Sigmoid colon (tissue), 4 donors: Measurements from ENCODE around the gene PIGN.

ENCODE experiments used
- EP300 ChIP-seq, 4 donors: sonication (generic); formaldehyde crosslinking; IDR thresholded peaks; one replicate each; pipeline ENCODE4 v1.6.1; 2017; ENCODE audit warnings: antibody characterized with exemption in 4 of 4
- POLR2A ChIP-seq, 2 donors: fragments of 450-650 bp; IDR thresholded peaks; one replicate each; pipeline ENCODE4 v1.6.1; 2016; ENCODE audit warnings: antibody characterized with exemption in 2 of 2, mild to moderate bottlenecking in 2 of 2, moderate library complexity in 2 of 2
- POLR2AphosphoS5 ChIP-seq, 4 donors: sonication (generic); formaldehyde crosslinking; IDR thresholded peaks; one replicate each; pipeline ENCODE4 v1.6.1; 2017; ENCODE audit warnings: antibody characterized with exemption in 4 of 4
- TF ChIP-seq, protein P1 (sequence below), 4 experiments: fragments of 450-650 bp in 3 of 4; fragments of 200-600 bp in 1 of 4; IDR thresholded peaks; one replicate each; pipeline ENCODE4 v1.5.1; 2016 to 2019; ENCODE audit warnings: antibody characterized with exemption in 4 of 4, mild to moderate bottlenecking in 3 of 4, moderate library complexity in 2 of 4

DNA sequence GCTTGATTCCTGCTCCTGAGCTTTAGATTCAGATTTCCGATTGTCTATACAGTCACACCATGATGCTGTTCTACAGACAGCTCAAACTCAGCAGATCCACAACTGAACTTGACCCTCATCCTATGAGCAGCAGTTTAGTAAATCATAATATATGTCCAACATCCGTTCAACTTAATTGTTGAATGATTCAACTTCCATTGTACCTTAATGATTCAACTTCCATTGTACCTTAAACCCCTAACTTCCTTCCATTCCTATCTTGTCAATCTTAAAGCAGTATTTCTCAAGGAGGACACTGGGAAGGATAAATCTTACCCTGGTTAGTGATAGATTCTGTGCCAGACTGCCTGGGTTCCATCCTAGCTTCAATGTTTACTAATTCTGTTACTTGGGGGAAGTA lies 60.1 kb downstream of the PIGN start:
- TF ChIP-seq, protein P1, sequence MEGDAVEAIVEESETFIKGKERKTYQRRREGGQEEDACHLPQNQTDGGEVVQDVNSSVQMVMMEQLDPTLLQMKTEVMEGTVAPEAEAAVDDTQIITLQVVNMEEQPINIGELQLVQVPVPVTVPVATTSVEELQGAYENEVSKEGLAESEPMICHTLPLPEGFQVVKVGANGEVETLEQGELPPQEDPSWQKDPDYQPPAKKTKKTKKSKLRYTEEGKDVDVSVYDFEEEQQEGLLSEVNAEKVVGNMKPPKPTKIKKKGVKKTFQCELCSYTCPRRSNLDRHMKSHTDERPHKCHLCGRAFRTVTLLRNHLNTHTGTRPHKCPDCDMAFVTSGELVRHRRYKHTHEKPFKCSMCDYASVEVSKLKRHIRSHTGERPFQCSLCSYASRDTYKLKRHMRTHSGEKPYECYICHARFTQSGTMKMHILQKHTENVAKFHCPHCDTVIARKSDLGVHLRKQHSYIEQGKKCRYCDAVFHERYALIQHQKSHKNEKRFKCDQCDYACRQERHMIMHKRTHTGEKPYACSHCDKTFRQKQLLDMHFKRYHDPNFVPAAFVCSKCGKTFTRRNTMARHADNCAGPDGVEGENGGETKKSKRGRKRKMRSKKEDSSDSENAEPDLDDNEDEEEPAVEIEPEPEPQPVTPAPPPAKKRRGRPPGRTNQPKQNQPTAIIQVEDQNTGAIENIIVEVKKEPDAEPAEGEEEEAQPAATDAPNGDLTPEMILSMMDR (IDR thresholded peaks at IDR 0.05): no peak
- TF ChIP-seq EP300 (IDR thresholded peaks at IDR 0.05) (no peak), POLR2A (IDR thresholded peaks at IDR 0.05) (no peak), POLR2AphosphoS5 (IDR thresholded peaks at IDR 0.05) (no peak)
